ENCODE results near the gene FBXW10B. TPM values are rescaled to one million over a fixed set of nuclear protein-coding genes. Genes with fewer than 3 reads are reported as not detected.
"Not testable (repeated sequence)": the region's sequence is repeated elsewhere in the genome, so short reads cannot be mapped to it uniquely, and the experiment has no call there.

The FBXW10B gene
- total RNA-seq, 1 experiment from 2014 or later: 8.1 TPM

DNA sequence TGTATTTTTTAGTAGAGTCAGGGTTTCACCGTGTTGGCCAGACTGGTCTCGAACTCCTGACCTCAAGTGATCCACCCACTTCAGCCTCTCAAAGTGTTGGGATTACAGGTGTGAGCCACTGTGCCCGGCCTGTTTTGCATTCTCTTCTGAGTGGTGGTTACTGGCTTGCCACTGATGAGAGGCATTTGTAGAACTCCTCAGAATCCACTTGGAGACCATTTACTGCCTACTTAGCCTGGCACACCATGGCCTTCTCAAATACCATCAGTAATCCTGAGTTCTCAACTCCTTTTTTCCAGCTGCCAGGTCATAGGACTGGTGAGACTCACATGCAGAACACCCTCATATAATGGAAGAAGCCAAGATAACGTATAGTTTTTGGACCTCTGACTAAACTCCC, 22.5 kb upstream of the FBXW10B start:
- BruUV-seq (replicated peaks); intact Hi-C loops (cut with micrococcal nuclease; ENCODE audit: unreplicated experiment); H3K4me3 Mint-ChIP-seq (ENCODE audit: low read depth, unreplicated experiment): not testable (repeated sequence)

GRCh38 chr17:15630930-15631453, 11.5 kb upstream of the FBXW10B start:
- peaks cover 17% of the 10 kb centered on the region for H3K36me3 Mint-ChIP-seq (ENCODE audit: insufficient read depth, unreplicated experiment)
- H3K4me1 Mint-ChIP-seq (ENCODE audit: low read depth, unreplicated experiment); H3K9me3 Mint-ChIP-seq (ENCODE audit: low read depth, unreplicated experiment); H3K4me3 Mint-ChIP-seq (ENCODE audit: low read depth, unreplicated experiment); H3K27me3 Mint-ChIP-seq (ENCODE audit: unreplicated experiment); BruUV-seq (replicated peaks); DNase-seq; H3K27ac Mint-ChIP-seq (ENCODE audit: unreplicated experiment); CTCF ChIA-PET; intact Hi-C loops (cut with micrococcal nuclease; ENCODE audit: unreplicated experiment): not testable (repeated sequence)

More for the DNA sequence above, 22.5 kb upstream of the FBXW10B start:
- DNase-seq; H3K27me3 Mint-ChIP-seq (ENCODE audit: unreplicated experiment); H3K27ac Mint-ChIP-seq (ENCODE audit: unreplicated experiment); H3K9me3 Mint-ChIP-seq (ENCODE audit: low read depth, unreplicated experiment); CTCF ChIA-PET: not testable (repeated sequence)
- peaks cover 12% of the 10 kb centered on the region for H3K4me1 Mint-ChIP-seq (ENCODE audit: low read depth, unreplicated experiment)
- peaks cover 17% of the 10 kb centered on the region for H3K36me3 Mint-ChIP-seq (ENCODE audit: insufficient read depth, unreplicated experiment)

DNA sequence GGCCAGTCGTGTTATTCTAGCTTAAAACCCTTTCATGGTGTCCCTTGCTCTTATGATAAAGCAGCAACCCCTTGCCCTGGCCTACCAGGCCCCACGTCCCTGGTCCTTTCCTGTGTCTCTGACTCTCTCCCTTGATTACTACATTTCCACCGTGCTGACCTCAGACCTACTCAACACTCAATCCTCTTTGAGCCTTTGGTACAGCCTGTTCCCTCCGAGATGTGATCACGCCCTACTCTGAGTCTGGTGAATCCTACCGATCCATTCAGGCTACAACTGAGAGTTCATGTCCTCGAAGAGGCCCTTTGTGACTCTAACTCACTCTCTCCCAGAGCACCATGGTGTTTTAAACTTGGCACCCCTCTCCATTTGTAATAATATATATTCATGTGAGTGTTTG, 10.5 kb upstream of the FBXW10B start:
- intact Hi-C loops (cut with micrococcal nuclease; ENCODE audit: unreplicated experiment); H3K4me1 Mint-ChIP-seq (ENCODE audit: low read depth, unreplicated experiment); BruUV-seq (replicated peaks); H3K9me3 Mint-ChIP-seq (ENCODE audit: low read depth, unreplicated experiment); H3K4me3 Mint-ChIP-seq (ENCODE audit: low read depth, unreplicated experiment); H3K27me3 Mint-ChIP-seq (ENCODE audit: unreplicated experiment); CTCF ChIA-PET; H3K27ac Mint-ChIP-seq (ENCODE audit: unreplicated experiment); DNase-seq: not testable (repeated sequence)
- H3K36me3 Mint-ChIP-seq (ENCODE audit: insufficient read depth, unreplicated experiment): peaks cover 17% of the 10 kb centered on the region

DNA sequence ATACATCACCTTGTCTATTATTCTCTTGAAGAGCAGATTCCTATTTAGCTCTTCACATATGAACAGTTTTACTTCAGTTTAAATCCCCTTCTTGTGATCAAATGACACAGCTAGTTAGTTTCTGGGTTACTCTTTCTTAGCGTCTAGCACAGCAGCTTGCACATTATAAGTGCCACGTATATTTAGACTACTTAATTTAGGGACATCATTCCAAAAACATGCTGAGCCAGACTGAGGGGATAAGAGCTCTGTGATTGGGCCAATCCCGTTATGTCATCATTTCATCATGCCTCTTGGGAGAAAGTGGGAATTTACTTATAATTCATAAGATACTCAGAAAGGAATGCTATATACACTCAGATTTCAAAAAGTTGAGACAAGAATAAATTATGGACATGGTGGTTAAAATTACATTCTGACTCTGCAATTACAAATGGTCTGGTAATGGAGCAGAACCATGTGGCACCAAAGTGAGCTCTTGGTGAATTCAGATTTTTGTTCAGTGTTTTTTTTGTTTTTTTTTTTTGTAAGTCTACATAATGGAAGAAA, 4.2 kb upstream of the FBXW10B start:
- DNase-seq; H3K9me3 Mint-ChIP-seq (ENCODE audit: low read depth, unreplicated experiment); H3K27ac Mint-ChIP-seq (ENCODE audit: unreplicated experiment); H3K4me3 Mint-ChIP-seq (ENCODE audit: low read depth, unreplicated experiment); CTCF ChIA-PET; H3K27me3 Mint-ChIP-seq (ENCODE audit: unreplicated experiment); H3K4me1 Mint-ChIP-seq (ENCODE audit: low read depth, unreplicated experiment); intact Hi-C loops (cut with micrococcal nuclease; ENCODE audit: unreplicated experiment); BruUV-seq (replicated peaks): not testable (repeated sequence)
- H3K36me3 Mint-ChIP-seq (ENCODE audit: insufficient read depth, unreplicated experiment): peaks cover 16% of the 10 kb centered on the region

DNA sequence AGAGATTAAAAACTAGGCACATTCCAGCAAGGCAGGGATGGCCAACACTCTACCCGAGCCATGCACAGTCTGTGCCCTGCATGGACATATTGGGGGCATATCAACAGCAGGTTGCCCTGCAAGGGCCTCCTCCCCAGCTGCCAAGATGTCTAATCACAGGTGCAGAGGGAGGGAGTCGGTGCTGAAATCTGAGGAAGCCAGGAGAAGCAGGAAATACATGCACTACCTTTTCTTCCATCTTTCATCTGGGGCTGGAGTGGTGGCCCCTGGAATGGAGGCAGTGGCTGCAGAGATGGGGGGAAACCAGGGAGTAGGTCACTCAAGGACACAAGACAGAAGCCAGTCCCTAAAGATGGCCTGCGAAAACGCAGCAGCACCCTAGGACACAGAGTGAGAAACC, 3.8 kb upstream of the FBXW10B start:
- intact Hi-C loops (cut with micrococcal nuclease; ENCODE audit: unreplicated experiment); H3K4me3 Mint-ChIP-seq (ENCODE audit: low read depth, unreplicated experiment); H3K4me1 Mint-ChIP-seq (ENCODE audit: low read depth, unreplicated experiment); CTCF ChIA-PET; DNase-seq; H3K27ac Mint-ChIP-seq (ENCODE audit: unreplicated experiment); H3K27me3 Mint-ChIP-seq (ENCODE audit: unreplicated experiment); H3K9me3 Mint-ChIP-seq (ENCODE audit: low read depth, unreplicated experiment); BruUV-seq (replicated peaks): not testable (repeated sequence)
- peaks cover 16% of the 10 kb centered on the region for H3K36me3 Mint-ChIP-seq (ENCODE audit: insufficient read depth, unreplicated experiment)

- peaks cover 20% of the 10 kb centered on the region for H3K36me3 Mint-ChIP-seq (ENCODE audit: insufficient read depth, unreplicated experiment)
- H3K4me1 Mint-ChIP-seq (ENCODE audit: low read depth, unreplicated experiment); H3K27ac Mint-ChIP-seq (ENCODE audit: unreplicated experiment); H3K9me3 Mint-ChIP-seq (ENCODE audit: low read depth, unreplicated experiment); H3K4me3 Mint-ChIP-seq (ENCODE audit: low read depth, unreplicated experiment); BruUV-seq (replicated peaks); CTCF ChIA-PET; DNase-seq; H3K27me3 Mint-ChIP-seq (ENCODE audit: unreplicated experiment); intact Hi-C loops (cut with micrococcal nuclease; ENCODE audit: unreplicated experiment): not testable (repeated sequence)
Measured at GRCh38 chr17:15622124-15622523, 2.6 kb upstream of the FBXW10B start.

- BruUV-seq (replicated peaks); H3K4me3 Mint-ChIP-seq (ENCODE audit: low read depth, unreplicated experiment); DNase-seq; H3K27me3 Mint-ChIP-seq (ENCODE audit: unreplicated experiment); intact Hi-C loops (cut with micrococcal nuclease; ENCODE audit: unreplicated experiment); H3K27ac Mint-ChIP-seq (ENCODE audit: unreplicated experiment); H3K4me1 Mint-ChIP-seq (ENCODE audit: low read depth, unreplicated experiment); H3K9me3 Mint-ChIP-seq (ENCODE audit: low read depth, unreplicated experiment); CTCF ChIA-PET: not testable (repeated sequence)
- peaks cover 18% of the 10 kb centered on the region for H3K36me3 Mint-ChIP-seq (ENCODE audit: insufficient read depth, unreplicated experiment)
Measured at GRCh38 chr17:15616828-15617227, 2.7 kb downstream of the FBXW10B start.

- DNase-seq; CTCF ChIA-PET; BruUV-seq (replicated peaks); intact Hi-C loops (cut with micrococcal nuclease; ENCODE audit: unreplicated experiment); H3K27ac Mint-ChIP-seq (ENCODE audit: unreplicated experiment); H3K9me3 Mint-ChIP-seq (ENCODE audit: low read depth, unreplicated experiment); H3K4me1 Mint-ChIP-seq (ENCODE audit: low read depth, unreplicated experiment); H3K27me3 Mint-ChIP-seq (ENCODE audit: unreplicated experiment); H3K4me3 Mint-ChIP-seq (ENCODE audit: low read depth, unreplicated experiment): not testable (repeated sequence)
- peaks cover 13% of the 10 kb centered on the region for H3K36me3 Mint-ChIP-seq (ENCODE audit: insufficient read depth, unreplicated experiment)
Measured at GRCh38 chr17:15615850-15616249, 3.7 kb downstream of the FBXW10B start.

DNA sequence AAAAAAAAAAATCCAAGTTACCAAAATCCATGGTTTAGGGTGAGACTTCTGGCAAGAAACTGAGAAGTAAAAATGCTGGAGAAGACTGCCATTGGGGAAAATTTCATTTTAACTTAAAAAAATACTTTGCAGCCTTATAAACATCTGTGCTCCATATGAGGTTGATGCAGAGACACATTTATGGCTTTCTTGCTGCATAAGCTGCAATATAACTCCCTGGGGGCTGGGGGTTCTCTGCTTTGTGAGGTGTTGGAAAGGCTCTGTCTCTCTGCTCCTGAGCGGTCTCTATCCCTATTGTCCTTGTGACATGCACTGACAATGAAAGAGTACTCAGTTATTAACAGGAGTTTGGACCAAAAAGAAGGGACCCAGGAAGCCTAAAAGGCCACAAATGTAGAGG, 6.4 kb downstream of the FBXW10B start:
- H3K4me3 Mint-ChIP-seq (ENCODE audit: low read depth, unreplicated experiment); H3K27ac Mint-ChIP-seq (ENCODE audit: unreplicated experiment); H3K4me1 Mint-ChIP-seq (ENCODE audit: low read depth, unreplicated experiment); CTCF ChIA-PET; DNase-seq; intact Hi-C loops (cut with micrococcal nuclease; ENCODE audit: unreplicated experiment); H3K27me3 Mint-ChIP-seq (ENCODE audit: unreplicated experiment); BruUV-seq (replicated peaks); H3K9me3 Mint-ChIP-seq (ENCODE audit: low read depth, unreplicated experiment): not testable (repeated sequence)
- peaks cover 13% of the 10 kb centered on the region for H3K36me3 Mint-ChIP-seq (ENCODE audit: insufficient read depth, unreplicated experiment)

GRCh38 chr17:15592960-15593359, 26.5 kb downstream of the FBXW10B start:
- CTCF ChIA-PET; intact Hi-C loops (cut with micrococcal nuclease; ENCODE audit: unreplicated experiment); H3K27ac Mint-ChIP-seq (ENCODE audit: unreplicated experiment); H3K4me1 Mint-ChIP-seq (ENCODE audit: low read depth, unreplicated experiment); H3K4me3 Mint-ChIP-seq (ENCODE audit: low read depth, unreplicated experiment); H3K9me3 Mint-ChIP-seq (ENCODE audit: low read depth, unreplicated experiment); H3K27me3 Mint-ChIP-seq (ENCODE audit: unreplicated experiment); H3K36me3 Mint-ChIP-seq (ENCODE audit: insufficient read depth, unreplicated experiment); DNase-seq; BruUV-seq (replicated peaks): not testable (repeated sequence)
